Measurements from ENCODE around the gene DENND2C. TPM values are rescaled to one million over a fixed set of nuclear protein-coding genes. Genes with fewer than 3 reads are reported as not detected.

Gene DENND2C
- 2.6 TPM for total RNA-seq
- long read RNA-seq, partial matches to known transcripts = 0 of 1 reads
- long read RNA-seq, other reads (novel, unspliced or antisense) = 1 of 1 reads

- DNase-seq (ENCODE audit: low spot score) = no peak
Observed at GRCh38 chr1:114669562-114670082, at the start of gene DENND2C. DENND2C (minus strand) TSS chr1:114670049; CDS start chr1:114625984, 44,065 bp downstream.

GRCh38 chr1:114719424-114719787 lies 49.6 kb upstream of the DENND2C start:
- DNase-seq (ENCODE audit: low spot score) = no peak

GRCh38 chr1:114718661-114719423 lies 49.0 kb upstream of the DENND2C start:
- DNase-seq (ENCODE audit: low spot score) = no peak

- DNase-seq (ENCODE audit: low spot score) = peak; percentile 99
Observed at GRCh38 chr1:114716304-114717170, 46.7 kb upstream of the DENND2C start, which contains the start of gene NRAS. NRAS (minus strand) TSS chr1:114716771; CDS start chr1:114716160, 611 bp downstream.

- no peak for DNase-seq (ENCODE audit: low spot score)
Observed at GRCh38 chr1:114715952-114716303, 46.1 kb upstream of the DENND2C start.

GRCh38 chr1:114712977-114713376 lies 43.1 kb upstream of the DENND2C start:
- no peak for DNase-seq (ENCODE audit: low spot score)

GRCh38 chr1:114710360-114710759 lies 40.5 kb upstream of the DENND2C start:
- no peak for DNase-seq (ENCODE audit: low spot score)

- DNase-seq (ENCODE audit: low spot score) = no peak
Observed at GRCh38 chr1:114707604-114708003, 37.8 kb upstream of the DENND2C start.

- no peak for DNase-seq (ENCODE audit: low spot score)
Observed at GRCh38 chr1:114703242-114703641, 33.4 kb upstream of the DENND2C start.

- no peak for DNase-seq (ENCODE audit: low spot score)
Observed at GRCh38 chr1:114702737-114703136, 32.9 kb upstream of the DENND2C start.

- DNase-seq (ENCODE audit: low spot score) = no peak
Observed at GRCh38 chr1:114701931-114702330, 32.1 kb upstream of the DENND2C start.

- DNase-seq (ENCODE audit: low spot score) = no peak
Observed at GRCh38 chr1:114700036-114700600, 30.3 kb upstream of the DENND2C start.

- DNase-seq (ENCODE audit: low spot score) = no peak
Observed at GRCh38 chr1:114696810-114697209, 27.0 kb upstream of the DENND2C start.

- no peak for DNase-seq (ENCODE audit: low spot score)
Observed at GRCh38 chr1:114695430-114696058, 25.7 kb upstream of the DENND2C start, which contains the start of gene AMPD1. AMPD1 (minus strand) TSS chr1:114695546; CDS start chr1:114695471, 75 bp downstream.

- no peak for DNase-seq (ENCODE audit: low spot score)
Observed at GRCh38 chr1:114694540-114695310, 24.9 kb upstream of the DENND2C start.

- DNase-seq (ENCODE audit: low spot score) = no peak
Observed at GRCh38 chr1:114692947-114693346, 23.1 kb upstream of the DENND2C start.

- no peak for DNase-seq (ENCODE audit: low spot score)
Observed at GRCh38 chr1:114691061-114691460, 21.2 kb upstream of the DENND2C start.

- DNase-seq (ENCODE audit: low spot score) = no peak
Observed at GRCh38 chr1:114690148-114690547, 20.3 kb upstream of the DENND2C start.

- no peak for DNase-seq (ENCODE audit: low spot score)
Observed at GRCh38 chr1:114688526-114688925, 18.7 kb upstream of the DENND2C start.

- DNase-seq (ENCODE audit: low spot score) = no peak
Observed at GRCh38 chr1:114685851-114686250, 16.0 kb upstream of the DENND2C start.

Data from mesenteric fat pad (tissue), 1 donor.